HL-60/S4 (cell line): ENCODE results near the gene CCN6.

Source experiments
- in situ Hi-C: fragments of 300-500 bp; cut with MboI; formaldehyde crosslinking; loops from 2 replicates; pipeline ENCODE4 v1.14.3; 2022; ENCODE audit warnings: low sequenced_read_pairs

The CCN6 gene

GRCh38 chr6:112106562-112106961, 52.7 kb downstream of the CCN6 start:
- in situ Hi-C loops = no loop called here

- in situ Hi-C loops = no loop called here
Measured at GRCh38 chr6:112109262-112109661, 55.4 kb downstream of the CCN6 start.

GRCh38 chr6:112113431-112113830, 59.5 kb downstream of the CCN6 start:
- in situ Hi-C loops = no loop called here

GRCh38 chr6:112113918-112114317, 60.0 kb downstream of the CCN6 start:
- in situ Hi-C loops = no loop called here

- in situ Hi-C loops = no loop called here
Measured at GRCh38 chr6:112114577-112115223, 60.8 kb downstream of the CCN6 start.

DNA sequence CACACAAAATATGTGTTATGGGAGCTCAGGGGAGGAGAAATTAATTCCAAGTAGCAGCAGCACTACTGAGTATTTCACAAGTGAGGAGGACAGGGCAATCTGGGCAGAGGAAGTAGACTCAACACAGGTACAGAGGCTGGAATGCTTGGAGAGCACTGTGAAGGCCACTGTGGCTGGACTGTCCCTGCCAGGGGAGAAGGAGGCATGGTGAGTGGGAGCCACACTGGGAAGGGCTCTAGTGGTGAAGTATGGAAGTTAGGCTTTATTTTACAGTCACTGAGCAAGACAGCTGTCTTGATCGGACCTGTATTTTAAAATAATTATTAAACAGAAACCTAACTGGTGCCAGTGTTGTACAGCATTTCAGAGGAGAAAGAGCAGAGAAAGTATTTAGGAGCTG, 62.3 kb downstream of the CCN6 start:
- in situ Hi-C loops = no loop called here

- in situ Hi-C loops = no loop called here
Measured at GRCh38 chr6:112117554-112117953, 63.6 kb downstream of the CCN6 start.

DNA sequence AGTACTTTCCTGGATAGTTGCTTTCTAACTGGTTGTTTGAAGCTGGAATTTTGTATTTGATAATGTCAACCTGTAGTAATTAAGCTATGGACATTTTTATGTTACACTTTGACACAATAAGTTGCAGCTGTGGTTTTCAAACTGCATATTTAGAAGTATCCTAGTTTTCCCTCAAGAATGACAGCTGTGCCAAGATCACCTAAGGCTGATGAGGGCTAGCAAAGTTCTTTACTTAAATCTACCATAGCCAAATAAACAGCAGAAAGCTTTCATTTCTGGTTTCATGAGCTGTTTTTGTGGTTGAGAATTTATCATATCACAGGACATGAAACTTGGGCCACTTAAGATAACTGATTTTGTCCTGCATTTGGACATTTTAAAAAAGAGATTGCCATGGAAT, 64.1 kb downstream of the CCN6 start:
- in situ Hi-C loops = no loop called here
